Large intestine (tissue), 3 donors: Measurements from ENCODE around the gene TPPP. TPM values are rescaled to one million over a fixed set of nuclear protein-coding genes. Genes with fewer than 3 reads are reported as not detected.

ENCODE experiments used
- DNase-seq, 2 donors: peaks; one replicate each; pipeline versions ENCODE4 v3.0.0 to v3.0.0-alpha.2; 2013
- H3K27ac ChIP-seq: one replicate; pipeline ENCODE4 v1.5.1; 2013; ENCODE audit warnings: low read length
- H3K27me3 ChIP-seq: 2 replicates; pipeline ENCODE4 v1.6.1; 2013; ENCODE audit warnings: low read length; ENCODE audit not compliant: control insufficient read depth, insufficient read depth
- H3K36me3 ChIP-seq: 2 replicates; pipeline ENCODE4 v1.6.1; 2013; ENCODE audit warnings: low read length; ENCODE audit not compliant: control insufficient read depth, insufficient read depth
- H3K4me1 ChIP-seq: one replicate; pipeline ENCODE4 v1.6.1; 2013; ENCODE audit warnings: low read length; ENCODE audit not compliant: control insufficient read depth, insufficient read depth
- H3K4me3 ChIP-seq: one replicate; pipeline ENCODE4 v1.5.1; 2013; ENCODE audit warnings: low read length
- H3K9me3 ChIP-seq: one replicate; pipeline ENCODE4 v1.6.1; 2013; ENCODE audit warnings: mild to moderate bottlenecking, low read depth, low read length, moderate library complexity; ENCODE audit not compliant: control insufficient read depth
- WGBS: methylation state at CpG from one replicate; pipeline ENCODE4 v1.1.5; 2013; ENCODE audit warnings: low lambda C conversion rate; ENCODE audit not compliant: insufficient coverage; 5-methylcytosine and 5-hydroxymethylcytosine counted together
- polyA plus RNA-seq: library from polyadenylated mRNA; unstranded; fragments of 120-200 nt; gene quantifications from one replicate; pipeline ENCODE4 v1.2.1, GENCODE V29; 2013

TPPP gene
- polyA plus RNA-seq, 1 donor = 8.8 TPM

DNA sequence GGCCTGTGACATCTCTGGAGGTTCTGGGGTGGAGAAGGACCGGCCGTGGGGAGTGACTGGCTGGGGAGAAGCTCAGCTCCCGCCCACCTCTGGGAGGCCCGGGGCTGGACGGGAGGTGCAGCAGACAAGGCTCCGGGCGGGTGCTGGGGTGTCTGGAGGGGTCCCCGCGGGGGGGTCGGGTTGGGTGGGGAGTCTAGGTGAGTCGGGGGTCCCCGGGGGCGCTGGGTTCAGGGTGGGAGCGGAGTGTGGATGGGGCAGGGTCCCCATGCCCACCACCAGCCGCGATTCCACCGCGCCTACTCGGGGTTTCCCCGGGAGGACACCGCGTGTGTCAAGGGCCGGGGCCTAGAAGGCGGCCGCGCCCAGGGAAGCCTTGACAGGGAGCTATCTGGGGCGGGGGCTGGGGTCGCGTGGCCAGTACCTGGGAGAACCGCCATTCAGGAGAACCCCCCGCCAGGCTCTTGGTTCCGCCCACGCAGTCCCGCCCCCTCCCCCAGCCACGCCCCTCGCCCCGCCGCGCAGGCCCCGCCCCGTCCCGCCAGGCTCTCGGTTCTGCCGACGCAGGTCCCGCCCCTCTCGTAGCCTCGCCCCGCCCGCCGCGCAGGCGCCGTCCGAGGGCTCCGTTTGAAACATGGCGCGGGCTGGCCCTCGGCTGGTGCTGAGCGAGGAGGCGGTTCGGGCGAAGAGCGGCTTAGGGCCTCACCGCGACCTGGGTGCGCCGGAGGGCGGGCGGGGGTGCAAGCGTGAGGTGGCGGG is 81.2 kb downstream of the TPPP start, which contains the start of gene CEP72:
CEP72 (plus strand) TSS at position 610 of the 756 bp plus-strand sequence; CDS start at position 632, 22 bp downstream.
- Histone ChIP-seq H3K9me3 (peaks cover 13% of the 10 kb centered on the region), H3K4me1 (peaks cover 5% of the 10 kb centered on the region), H3K4me3 (peak within 1 kb of the TSS; percentile 69), H3K27me3 (no peaks in the 10 kb centered on the region), H3K36me3 (no peaks in the 10 kb centered on the region), H3K27ac (peak within 1 kb of the TSS; percentile 53)
- peak; percentile 86 to 87 for DNase-seq
- 0% methylated on average over 2 of the region's 72 CpGs for WGBS

DNA sequence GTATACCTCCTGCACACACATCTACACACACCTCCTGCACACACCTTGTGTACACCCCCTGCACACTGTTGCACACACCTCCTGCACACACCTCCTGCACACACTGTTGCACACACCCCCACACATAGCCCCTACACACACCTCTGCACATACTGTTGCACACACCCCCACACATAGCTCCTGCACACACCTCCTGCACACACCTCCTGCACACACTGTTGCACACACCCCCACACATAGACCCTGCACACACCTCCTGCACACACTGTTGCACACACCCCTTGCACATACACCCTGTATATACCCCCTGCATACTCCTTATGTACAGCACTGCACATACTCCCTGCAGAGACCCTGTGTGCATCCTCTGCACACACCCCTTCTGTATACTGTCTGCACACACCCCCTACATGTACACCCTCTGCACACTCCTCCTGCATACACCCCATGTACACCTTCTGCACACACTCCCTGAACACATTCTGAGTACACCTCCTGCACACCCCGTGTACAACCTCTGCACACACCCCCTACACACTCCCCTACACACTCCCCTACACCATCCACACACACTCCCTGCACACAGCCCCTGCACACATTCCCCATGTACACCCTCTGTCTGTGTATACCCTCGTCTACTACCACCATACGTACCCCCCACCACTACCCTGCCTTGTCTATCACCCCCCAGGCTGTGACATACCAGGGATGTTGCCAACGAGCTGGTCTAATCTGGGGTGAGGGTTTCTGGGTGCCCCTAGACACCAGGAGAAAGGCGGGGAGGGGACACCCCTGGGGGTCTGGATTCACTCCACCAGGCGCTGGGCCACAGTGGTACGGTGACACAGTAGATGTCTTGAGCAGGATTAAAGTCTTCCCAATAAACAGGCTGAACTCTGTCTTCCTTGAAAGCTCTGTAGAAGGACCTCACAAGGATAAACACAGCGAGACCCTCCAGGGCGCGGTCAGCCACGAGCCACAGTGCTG is 82.1 kb downstream of the TPPP start:
- peaks cover 13% of the 10 kb centered on the region for H3K9me3 ChIP-seq
- no peaks in the 10 kb centered on the region for H3K27me3 ChIP-seq
- H3K4me1 ChIP-seq = peaks cover 5% of the 10 kb centered on the region
- no CpG with 5 or more reads among the region's 11 CpGs for WGBS
- peak overlapping the region; percentile 53 for H3K27ac ChIP-seq
- no peak for DNase-seq
- no peaks in the 10 kb centered on the region for H3K36me3 ChIP-seq
- H3K4me3 ChIP-seq = peak overlapping the region; percentile 69

DNA sequence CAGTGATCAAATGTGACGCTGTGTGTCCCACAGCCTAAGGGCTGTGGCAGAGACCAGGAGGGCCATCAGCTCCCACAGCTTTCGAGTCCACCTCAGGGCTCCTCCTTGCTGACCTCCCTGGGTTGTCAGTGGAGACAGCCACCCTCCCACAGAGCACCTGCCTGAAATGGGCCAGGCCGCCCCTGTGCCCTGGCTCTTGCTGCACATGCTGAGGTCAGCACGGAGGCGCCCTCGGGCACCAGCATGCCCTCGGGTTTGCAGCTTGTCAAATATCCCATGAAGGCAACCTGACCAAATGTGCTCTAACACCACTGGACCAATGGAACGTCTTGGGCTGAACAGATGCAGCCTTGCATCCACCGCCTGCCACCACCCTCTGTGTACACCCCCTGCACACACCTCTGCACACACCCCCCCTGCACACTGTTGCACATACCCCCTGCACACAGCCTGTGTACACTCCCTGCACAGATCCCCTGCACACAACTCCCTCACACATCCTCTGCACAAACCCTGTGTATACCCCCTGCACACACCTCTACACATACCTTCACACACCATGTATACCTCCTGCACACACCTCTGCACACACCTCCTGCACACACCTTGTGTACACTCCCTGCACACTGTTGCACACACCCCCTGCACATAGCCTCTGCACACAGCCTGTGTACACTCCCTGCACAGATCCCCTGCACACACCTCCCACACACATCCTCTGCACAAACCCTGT is 83.0 kb downstream of the TPPP start:
- no peak for DNase-seq
- no peaks in the 10 kb centered on the region for H3K27me3 ChIP-seq
- H3K27ac ChIP-seq = no peak overlapping the region
- peaks cover 5% of the 10 kb centered on the region for H3K4me1 ChIP-seq
- WGBS = no CpG with 5 or more reads among the region's 9 CpGs
- H3K36me3 ChIP-seq = no peaks in the 10 kb centered on the region
- H3K9me3 ChIP-seq = peaks cover 10% of the 10 kb centered on the region
- H3K4me3 ChIP-seq = no peak overlapping the region

Other genes with a start within 250 kb of the TPPP start
- 203 TPM for gene SLC9A3, start 168.9 kb downstream of the TPPP start, polyA plus RNA-seq
- gene CEP72, start 81.0 kb downstream of the TPPP start, polyA plus RNA-seq = 8.5 TPM
- 16.1 TPM for gene ZDHHC11B, start 91.4 kb upstream of the TPPP start, polyA plus RNA-seq
- 41.0 TPM for gene ZDHHC11, start 157.6 kb upstream of the TPPP start, polyA plus RNA-seq
- 36.2 TPM for gene BRD9, start 199.4 kb upstream of the TPPP start, polyA plus RNA-seq
- 8.3 TPM for gene TRIP13, start 199.5 kb upstream of the TPPP start, polyA plus RNA-seq